ENCODE data around the gene CCR7. TPM values are rescaled to one million over a fixed set of nuclear protein-coding genes. Genes with fewer than 3 reads are reported as not detected.

The CCR7 gene, protein sequence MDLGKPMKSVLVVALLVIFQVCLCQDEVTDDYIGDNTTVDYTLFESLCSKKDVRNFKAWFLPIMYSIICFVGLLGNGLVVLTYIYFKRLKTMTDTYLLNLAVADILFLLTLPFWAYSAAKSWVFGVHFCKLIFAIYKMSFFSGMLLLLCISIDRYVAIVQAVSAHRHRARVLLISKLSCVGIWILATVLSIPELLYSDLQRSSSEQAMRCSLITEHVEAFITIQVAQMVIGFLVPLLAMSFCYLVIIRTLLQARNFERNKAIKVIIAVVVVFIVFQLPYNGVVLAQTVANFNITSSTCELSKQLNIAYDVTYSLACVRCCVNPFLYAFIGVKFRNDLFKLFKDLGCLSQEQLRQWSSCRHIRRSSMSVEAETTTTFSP
- under 1 TPM in 1 of 4 donors, not detected in 3; 0.11 TPM for total RNA-seq

DNA sequence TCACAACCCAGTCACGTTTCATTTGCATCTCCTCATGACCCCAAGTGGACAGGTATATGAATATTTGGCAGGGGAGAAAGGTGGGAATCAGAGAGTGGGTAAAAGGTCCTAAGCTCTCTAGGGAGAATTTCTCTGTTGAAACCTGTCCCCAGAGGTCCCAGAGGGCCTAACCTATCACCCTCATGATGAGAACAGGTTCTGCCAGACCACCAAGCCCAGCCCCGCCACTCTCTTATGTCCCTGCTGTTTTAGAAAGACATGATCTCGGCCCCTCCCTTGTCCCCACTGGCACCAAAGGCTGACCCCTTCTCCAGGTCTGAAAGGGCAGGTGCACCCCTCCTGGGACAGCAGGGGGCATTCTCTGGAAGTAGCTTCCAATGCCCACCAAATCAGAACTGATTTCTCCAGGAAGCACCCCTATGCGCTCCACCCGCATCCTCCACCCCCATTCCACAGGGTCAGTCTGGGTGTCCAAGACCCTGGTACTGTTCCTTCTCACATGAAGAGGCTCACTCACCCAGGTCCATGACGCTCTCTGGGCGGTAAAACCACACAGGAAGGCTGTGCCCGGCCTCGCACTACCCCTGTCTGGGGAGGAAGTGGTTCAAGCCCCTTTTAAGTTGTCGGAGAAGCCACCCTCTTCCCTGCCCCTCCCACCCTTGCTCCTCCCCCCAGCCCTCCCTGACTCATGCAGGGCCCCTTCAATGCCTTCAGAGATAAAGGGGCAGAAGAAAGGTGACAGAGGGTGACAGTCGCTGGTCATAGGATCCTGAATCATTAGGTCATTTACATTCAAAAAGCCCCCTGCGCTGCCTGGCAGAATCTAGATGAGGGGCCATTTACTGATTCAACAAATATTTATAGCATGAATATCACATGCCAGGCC lies at the start of gene CCR7:
Gene CCR7, minus strand, starts transcription at position 590 of the 886 bp plus-strand sequence. Its CDS starts 63 bp downstream, at position 527.
- H3K4me1 ChIP-seq = peaks cover under 1 to 4% of the 10 kb centered on the region in 2 donors
- ATAC-seq (no peak), DNase-seq (no peak)
- H3K27me3 ChIP-seq = peaks cover 0 to 4% (median 2%) of the 10 kb centered on the region in 3 donors
- no peaks in the 10 kb centered on the region for H3K9me3 ChIP-seq
- TF ChIP-seq, protein P1, sequence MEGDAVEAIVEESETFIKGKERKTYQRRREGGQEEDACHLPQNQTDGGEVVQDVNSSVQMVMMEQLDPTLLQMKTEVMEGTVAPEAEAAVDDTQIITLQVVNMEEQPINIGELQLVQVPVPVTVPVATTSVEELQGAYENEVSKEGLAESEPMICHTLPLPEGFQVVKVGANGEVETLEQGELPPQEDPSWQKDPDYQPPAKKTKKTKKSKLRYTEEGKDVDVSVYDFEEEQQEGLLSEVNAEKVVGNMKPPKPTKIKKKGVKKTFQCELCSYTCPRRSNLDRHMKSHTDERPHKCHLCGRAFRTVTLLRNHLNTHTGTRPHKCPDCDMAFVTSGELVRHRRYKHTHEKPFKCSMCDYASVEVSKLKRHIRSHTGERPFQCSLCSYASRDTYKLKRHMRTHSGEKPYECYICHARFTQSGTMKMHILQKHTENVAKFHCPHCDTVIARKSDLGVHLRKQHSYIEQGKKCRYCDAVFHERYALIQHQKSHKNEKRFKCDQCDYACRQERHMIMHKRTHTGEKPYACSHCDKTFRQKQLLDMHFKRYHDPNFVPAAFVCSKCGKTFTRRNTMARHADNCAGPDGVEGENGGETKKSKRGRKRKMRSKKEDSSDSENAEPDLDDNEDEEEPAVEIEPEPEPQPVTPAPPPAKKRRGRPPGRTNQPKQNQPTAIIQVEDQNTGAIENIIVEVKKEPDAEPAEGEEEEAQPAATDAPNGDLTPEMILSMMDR (IDR thresholded peaks at IDR 0.05 in 4 of 5, conservative IDR thresholded peaks at IDR 0.05 in 1 of 5) = no peak
- TF ChIP-seq POLR2A (IDR thresholded peaks at IDR 0.05) = no peak
- no peak within 1 kb of the TSS for H3K4me3 ChIP-seq
- intact Hi-C loops (cut with DNase I; ENCODE audit: low total_unique reads) = no loop called here
- no peak within 1 kb of the TSS for H3K27ac ChIP-seq
- no peaks in the 10 kb centered on the region for H3K36me3 ChIP-seq
- in situ Hi-C loops (cut with MboI; ENCODE audit: low sequenced_read_pairs in 4 of 4) = no loop called here

GRCh38 chr17:40614431-40615067 lies 49.3 kb upstream of the CCR7 start:
- no peaks in the 10 kb centered on the region for H3K9me3 ChIP-seq
- H3K4me3 ChIP-seq = no peak overlapping the region
- DNase-seq = no peak
- in situ Hi-C loops (cut with MboI; ENCODE audit: low sequenced_read_pairs in 4 of 4) (loop anchor here in 2 of 4 donors (10.0 to 25.0 kb wide), 2 partner anchors 180 to 1048 kb away; partner anchors contain the start of gene KRT28 (in 2 of the 2)), intact Hi-C loops (cut with DNase I; ENCODE audit: low total_unique reads) (no loop called here)
- peaks cover 29 to 32% (median 29%) of the 10 kb centered on the region in 3 donors for H3K27me3 ChIP-seq
- no peaks in the 10 kb centered on the region for H3K36me3 ChIP-seq
- H3K27ac ChIP-seq = no peak overlapping the region
- no peak for ATAC-seq
- TF ChIP-seq, protein P1 (IDR thresholded peaks at IDR 0.05 in 4 of 5, conservative IDR thresholded peaks at IDR 0.05 in 1 of 5) = no peak
- TF ChIP-seq POLR2A (IDR thresholded peaks at IDR 0.05) = no peak
- peaks cover 0 to 1% of the 10 kb centered on the region in 2 donors for H3K4me1 ChIP-seq

DNA sequence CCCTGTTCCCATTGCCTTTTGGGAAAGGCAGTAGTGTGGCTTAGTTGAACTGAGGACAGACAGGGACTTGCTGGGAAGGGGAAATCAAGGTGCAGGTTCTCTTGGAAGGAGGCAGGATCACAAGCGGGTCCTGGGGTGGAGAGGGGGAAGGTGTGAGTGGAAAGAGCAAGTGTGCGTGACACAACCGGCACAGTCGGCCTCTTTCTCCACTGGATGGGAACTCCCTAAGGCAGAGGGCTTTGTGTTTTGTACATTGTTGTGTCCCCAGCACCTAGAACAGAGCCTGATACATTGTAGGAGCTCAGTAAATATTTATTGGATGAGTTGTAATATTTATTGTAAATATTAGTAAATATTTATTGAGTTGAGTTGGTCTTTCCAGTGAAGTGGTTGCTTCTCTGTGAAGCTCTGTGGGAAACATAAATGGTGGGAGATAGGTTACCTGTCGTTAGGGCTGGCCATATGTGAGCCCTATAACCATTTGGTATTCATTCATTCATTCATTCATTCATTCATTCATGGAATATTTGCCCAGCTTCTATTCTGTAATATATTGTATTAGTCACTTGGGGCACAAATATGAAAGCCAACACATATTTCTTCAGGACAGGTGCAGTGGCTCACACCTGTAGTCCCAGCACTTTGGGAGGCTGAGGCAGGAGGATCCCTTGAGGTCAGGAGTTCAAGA lies 48.3 kb upstream of the CCR7 start:
- ATAC-seq (no peak), DNase-seq (no peak)
- in situ Hi-C loops (cut with MboI; ENCODE audit: low sequenced_read_pairs in 4 of 4) (loop anchor here in 2 of 4 donors (10.0 to 25.0 kb wide), 2 partner anchors 181 to 1049 kb away; partner anchors contain the start of gene KRT28 (in 2 of the 2)), intact Hi-C loops (cut with DNase I; ENCODE audit: low total_unique reads) (no loop called here)
- Histone ChIP-seq H3K9me3 (no peaks in the 10 kb centered on the region), H3K4me3 (no peak overlapping the region), H3K27me3 (peaks cover 23 to 29% (median 27%) of the 10 kb centered on the region in 3 donors), H3K27ac (no peak overlapping the region), H3K4me1 (no peaks in the 10 kb centered on the region), H3K36me3 (no peaks in the 10 kb centered on the region)
- no peak for TF ChIP-seq POLR2A (IDR thresholded peaks at IDR 0.05)
- TF ChIP-seq, protein P1 (IDR thresholded peaks at IDR 0.05 in 4 of 5, conservative IDR thresholded peaks at IDR 0.05 in 1 of 5) = no peak

Data from gastrocnemius medialis (tissue), 4 donors.